ENCODE data around the gene SHCBP1L.

The SHCBP1L gene

GRCh38 chr1:182952677-182953444, at the start of gene SHCBP1L:
TSS of gene SHCBP1L (minus strand) at chr1:182953166. CDS start at chr1:182953133, 33 bp downstream.
- peak in 1 of 3 donors; percentile 21 for DNase-seq

- no peak for DNase-seq
These were observed 49.3 kb upstream of the SHCBP1L start for GRCh38 chr1:183002267-183002666.

GRCh38 chr1:183000167-183000962, 47.4 kb upstream of the SHCBP1L start:
- DNase-seq, result no peak

- no peak for DNase-seq
These were observed 45.5 kb upstream of the SHCBP1L start for GRCh38 chr1:182998482-182998881.

- DNase-seq, result no peak
These were observed 43.9 kb upstream of the SHCBP1L start for GRCh38 chr1:182996816-182997215.

- DNase-seq, result peak; percentile 21 to 44 (median 25)
These were observed 42.9 kb upstream of the SHCBP1L start for GRCh38 chr1:182995894-182996293.

GRCh38 chr1:182993746-182994145, 40.8 kb upstream of the SHCBP1L start:
- no peak for DNase-seq

GRCh38 chr1:182990413-182991144, 37.6 kb upstream of the SHCBP1L start:
- no peak for DNase-seq

- no peak for DNase-seq
These were observed 32.9 kb upstream of the SHCBP1L start for GRCh38 chr1:182985876-182986275.

GRCh38 chr1:182984621-182985020, 31.7 kb upstream of the SHCBP1L start:
- DNase-seq, result no peak

GRCh38 chr1:182984138-182984537, 31.2 kb upstream of the SHCBP1L start:
- DNase-seq, result no peak

GRCh38 chr1:182978151-182978853, 25.3 kb upstream of the SHCBP1L start:
- no peak for DNase-seq

GRCh38 chr1:182977480-182977879, 24.5 kb upstream of the SHCBP1L start:
- no peak for DNase-seq

- DNase-seq, result no peak
These were observed 21.7 kb upstream of the SHCBP1L start for GRCh38 chr1:182974506-182975191.

GRCh38 chr1:182972829-182973228, 19.9 kb upstream of the SHCBP1L start:
- no peak for DNase-seq

- no peak for DNase-seq
These were observed 19.3 kb upstream of the SHCBP1L start for GRCh38 chr1:182972231-182972630.

GRCh38 chr1:182971219-182971618, 18.3 kb upstream of the SHCBP1L start:
- no peak for DNase-seq

- no peak for DNase-seq
These were observed 16.1 kb upstream of the SHCBP1L start for GRCh38 chr1:182968836-182969734.

- no peak for DNase-seq
These were observed 15.3 kb upstream of the SHCBP1L start for GRCh38 chr1:182968151-182968741.

- DNase-seq, result no peak
These were observed 12.9 kb upstream of the SHCBP1L start for GRCh38 chr1:182965861-182966260.

- DNase-seq, result no peak
These were observed 12.1 kb upstream of the SHCBP1L start for GRCh38 chr1:182965096-182965495.
